ENCODE measurements around the gene VANGL1.

Gene VANGL1

DNA sequence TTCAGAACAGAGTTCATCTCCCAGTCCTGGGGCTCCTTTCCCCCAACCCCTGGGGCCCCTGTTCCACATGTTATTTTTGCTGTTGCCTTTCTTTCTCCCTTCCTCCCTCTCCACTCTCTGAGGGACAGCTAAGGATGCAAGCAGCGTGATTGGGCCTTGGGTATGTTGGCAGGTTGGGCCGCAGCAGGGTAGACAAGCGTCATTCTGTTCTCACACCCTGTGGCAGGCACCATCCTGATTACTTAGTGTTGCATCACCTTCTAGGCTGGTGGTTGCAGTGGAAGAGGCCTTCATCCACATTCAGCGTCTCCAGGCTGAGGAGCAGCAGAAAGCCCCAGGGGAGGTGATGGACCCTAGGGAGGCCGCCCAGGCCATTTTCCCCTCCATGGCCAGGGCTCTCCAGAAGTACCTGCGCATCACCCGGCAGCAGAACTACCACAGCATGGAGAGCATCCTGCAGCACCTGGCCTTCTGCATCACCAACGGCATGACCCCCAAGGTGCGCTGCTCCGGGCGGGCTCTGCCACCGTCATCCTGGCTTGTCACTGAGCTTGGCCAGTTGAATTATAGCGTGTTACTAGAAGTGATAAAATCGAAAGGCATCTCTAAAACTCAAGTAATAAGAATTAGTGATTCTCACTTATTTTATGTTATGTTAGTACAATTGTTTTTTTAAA is 43.4 kb downstream of the VANGL1 start:
- Histone ChIP-seq H3K36me3 (ENCODE audit: insufficient read depth, low read length) (peaks cover 17% of the 10 kb centered on the region), H3K27me3 (ENCODE audit: control insufficient read depth, insufficient read depth, low read length) (no peaks in the 10 kb centered on the region), H3K4me2 (ENCODE audit: low read length) (no peak overlapping the region), H3K4me3 (ENCODE audit: low read length) (no peak overlapping the region), H3K9ac (ENCODE audit: low read depth, low read length) (no peak overlapping the region), H3K4me1 (ENCODE audit: control insufficient read depth, insufficient read depth, low read length) (no peaks in the 10 kb centered on the region), H3K9me3 (replicated peaks; ENCODE audit: low read length) (no peaks in the 10 kb centered on the region)

DNA sequence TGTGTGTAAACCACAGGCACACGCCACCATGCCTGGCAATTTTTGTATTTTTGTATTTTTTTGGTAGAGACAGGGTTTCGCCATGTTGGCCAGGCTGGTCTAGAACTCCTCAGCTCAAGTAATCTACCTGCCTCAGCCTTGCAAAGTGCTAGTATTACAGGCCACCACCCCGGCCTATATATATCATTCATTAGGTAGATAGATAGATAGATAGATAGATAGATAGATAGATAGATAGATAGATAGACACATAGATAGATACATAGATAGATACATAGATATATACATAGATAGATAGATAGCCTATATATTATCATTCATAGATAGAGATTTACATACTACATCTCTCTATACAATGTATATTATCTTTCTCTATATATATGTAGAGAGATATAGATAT is 46.0 kb downstream of the VANGL1 start:
- no peak overlapping the region for H3K4me3 ChIP-seq (ENCODE audit: low read length)
- H3K9ac ChIP-seq (ENCODE audit: low read depth, low read length): no peak overlapping the region
- H3K9me3 ChIP-seq (replicated peaks; ENCODE audit: low read length): no peaks in the 10 kb centered on the region
- H3K27me3 ChIP-seq (ENCODE audit: control insufficient read depth, insufficient read depth, low read length): no peaks in the 10 kb centered on the region
- H3K4me1 ChIP-seq (ENCODE audit: control insufficient read depth, insufficient read depth, low read length): no peaks in the 10 kb centered on the region
- peaks cover 39% of the 10 kb centered on the region for H3K36me3 ChIP-seq (ENCODE audit: insufficient read depth, low read length)
- H3K4me2 ChIP-seq (ENCODE audit: low read length): no peak overlapping the region

DNA sequence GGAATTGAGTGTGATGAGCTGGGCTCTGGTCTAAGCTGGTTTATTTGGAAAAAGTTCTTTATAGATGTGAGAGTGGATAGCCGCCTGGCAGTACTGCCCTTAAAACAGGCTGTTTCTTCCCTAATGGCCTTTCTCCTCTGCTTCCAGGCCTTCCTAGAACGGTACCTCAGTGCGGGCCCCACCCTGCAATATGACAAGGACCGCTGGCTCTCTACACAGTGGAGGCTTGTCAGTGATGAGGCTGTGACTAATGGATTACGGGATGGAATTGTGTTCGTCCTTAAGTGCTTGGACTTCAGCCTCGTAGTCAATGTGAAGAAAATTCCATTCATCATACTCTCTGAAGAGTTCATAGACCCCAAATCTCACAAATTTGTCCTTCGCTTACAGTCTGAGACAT is 49.2 kb downstream of the VANGL1 start:
- Histone ChIP-seq H3K4me1 (ENCODE audit: control insufficient read depth, insufficient read depth, low read length) (no peaks in the 10 kb centered on the region), H3K4me3 (ENCODE audit: low read length) (no peak overlapping the region), H3K9ac (ENCODE audit: low read depth, low read length) (no peak overlapping the region), H3K4me2 (ENCODE audit: low read length) (no peak overlapping the region), H3K9me3 (replicated peaks; ENCODE audit: low read length) (no peaks in the 10 kb centered on the region), H3K27me3 (ENCODE audit: control insufficient read depth, insufficient read depth, low read length) (no peaks in the 10 kb centered on the region), H3K36me3 (ENCODE audit: insufficient read depth, low read length) (peaks cover 27% of the 10 kb centered on the region)

DNA sequence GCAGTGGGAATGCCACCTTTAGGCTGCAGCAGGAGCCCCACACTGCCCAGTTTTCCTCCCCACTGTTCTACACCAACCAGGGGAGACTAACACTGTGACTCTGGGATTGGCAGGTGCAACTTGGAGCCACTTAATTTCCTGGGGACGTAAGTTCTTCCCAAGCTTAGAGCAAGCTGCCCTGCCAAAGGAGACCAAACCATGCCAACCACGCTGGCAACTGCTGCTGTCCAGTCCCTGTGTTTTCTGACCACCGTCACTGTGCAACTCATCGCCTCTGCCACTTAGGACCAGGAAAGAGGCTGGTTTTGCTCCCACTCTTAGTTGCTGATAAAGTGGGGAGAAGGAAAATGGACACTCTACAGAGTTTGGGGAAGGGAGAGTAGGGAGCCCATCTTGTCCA is 50.5 kb downstream of the VANGL1 start:
- Histone ChIP-seq H3K36me3 (ENCODE audit: insufficient read depth, low read length) (peaks cover 27% of the 10 kb centered on the region), H3K27me3 (ENCODE audit: control insufficient read depth, insufficient read depth, low read length) (no peaks in the 10 kb centered on the region)

DNA sequence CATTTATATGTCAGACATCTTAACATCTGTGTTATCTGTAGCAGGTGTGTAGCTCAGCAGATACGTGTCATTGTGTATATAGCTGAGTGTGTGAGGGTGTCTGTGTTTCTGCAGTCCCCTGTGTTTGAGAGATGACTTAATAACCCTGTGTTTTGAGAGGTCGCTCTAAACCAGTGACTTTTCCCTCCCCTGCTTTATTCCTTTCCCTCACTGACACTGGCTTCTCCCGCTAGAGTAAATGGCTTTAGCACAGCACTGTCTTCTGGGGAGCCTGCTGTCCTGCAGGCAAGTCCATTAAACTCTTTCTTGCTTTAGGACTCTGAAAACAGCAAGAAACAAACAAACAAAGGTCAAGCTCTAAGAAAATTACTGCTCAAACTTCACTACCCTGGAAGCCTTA is 53.0 kb downstream of the VANGL1 start:
- H3K9ac ChIP-seq (ENCODE audit: low read depth, low read length): no peak overlapping the region
- no peaks in the 10 kb centered on the region for H3K4me1 ChIP-seq (ENCODE audit: control insufficient read depth, insufficient read depth, low read length)
- peaks cover 4% of the 10 kb centered on the region for H3K27me3 ChIP-seq (ENCODE audit: control insufficient read depth, insufficient read depth, low read length)
- no peaks in the 10 kb centered on the region for H3K9me3 ChIP-seq (replicated peaks; ENCODE audit: low read length)
- no peak overlapping the region for H3K4me2 ChIP-seq (ENCODE audit: low read length)
- H3K36me3 ChIP-seq (ENCODE audit: insufficient read depth, low read length): peaks cover 27% of the 10 kb centered on the region
- no peak overlapping the region for H3K4me3 ChIP-seq (ENCODE audit: low read length)

More for the DNA sequence above, 50.5 kb downstream of the VANGL1 start:
- no peaks in the 10 kb centered on the region for H3K9me3 ChIP-seq (replicated peaks; ENCODE audit: low read length)
- no peaks in the 10 kb centered on the region for H3K4me1 ChIP-seq (ENCODE audit: control insufficient read depth, insufficient read depth, low read length)
- no peak overlapping the region for H3K4me3 ChIP-seq (ENCODE audit: low read length)
- H3K9ac ChIP-seq (ENCODE audit: low read depth, low read length): no peak overlapping the region
- no peak overlapping the region for H3K4me2 ChIP-seq (ENCODE audit: low read length)

DNA sequence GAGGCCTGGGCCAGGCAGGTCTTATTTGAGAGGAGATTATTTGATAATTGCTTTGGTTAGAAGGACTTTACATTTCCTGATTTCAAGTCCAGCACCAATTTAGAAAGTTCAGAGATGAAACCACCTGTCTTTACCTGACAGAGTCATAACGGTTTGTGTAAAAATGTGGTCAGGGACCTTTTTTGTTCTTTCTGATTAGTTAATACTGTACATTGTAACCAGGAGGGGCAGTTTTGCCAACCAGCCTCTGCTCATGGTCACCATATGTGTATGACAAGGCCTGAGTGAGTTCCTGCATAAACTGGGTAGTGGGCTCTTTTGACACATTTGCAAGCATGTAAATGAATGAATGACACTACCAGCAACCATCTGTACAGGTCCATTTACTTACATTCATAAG is 55.8 kb downstream of the VANGL1 start:
- Histone ChIP-seq H3K9ac (ENCODE audit: low read depth, low read length) (no peak overlapping the region), H3K36me3 (ENCODE audit: insufficient read depth, low read length) (peaks cover 5% of the 10 kb centered on the region), H3K9me3 (replicated peaks; ENCODE audit: low read length) (no peaks in the 10 kb centered on the region), H3K27me3 (ENCODE audit: control insufficient read depth, insufficient read depth, low read length) (peaks cover 17% of the 10 kb centered on the region), H3K4me1 (ENCODE audit: control insufficient read depth, insufficient read depth, low read length) (no peaks in the 10 kb centered on the region), H3K4me2 (ENCODE audit: low read length) (no peak overlapping the region), H3K4me3 (ENCODE audit: low read length) (no peak overlapping the region)

DNA sequence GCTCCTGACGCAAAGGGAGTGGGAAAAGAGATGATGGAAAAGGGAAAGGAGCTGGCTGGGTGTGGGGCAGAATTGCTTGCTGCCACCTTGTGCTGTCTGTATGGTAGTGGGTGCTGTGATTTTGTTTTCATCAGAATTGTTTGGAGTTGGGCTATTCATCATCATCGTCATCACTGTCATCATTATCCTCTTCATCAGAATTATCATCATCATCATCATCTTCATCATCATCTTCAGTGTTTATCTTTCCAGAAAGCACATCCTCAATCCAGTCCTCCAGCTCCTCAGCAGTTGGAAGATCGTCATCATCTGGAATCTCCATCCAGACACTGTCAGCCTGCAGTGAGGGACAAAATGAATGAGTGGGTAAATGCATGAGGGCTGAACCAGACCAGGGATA is 59.3 kb downstream of the VANGL1 start:
- H3K4me2 ChIP-seq (ENCODE audit: low read length): no peak overlapping the region

DNA sequence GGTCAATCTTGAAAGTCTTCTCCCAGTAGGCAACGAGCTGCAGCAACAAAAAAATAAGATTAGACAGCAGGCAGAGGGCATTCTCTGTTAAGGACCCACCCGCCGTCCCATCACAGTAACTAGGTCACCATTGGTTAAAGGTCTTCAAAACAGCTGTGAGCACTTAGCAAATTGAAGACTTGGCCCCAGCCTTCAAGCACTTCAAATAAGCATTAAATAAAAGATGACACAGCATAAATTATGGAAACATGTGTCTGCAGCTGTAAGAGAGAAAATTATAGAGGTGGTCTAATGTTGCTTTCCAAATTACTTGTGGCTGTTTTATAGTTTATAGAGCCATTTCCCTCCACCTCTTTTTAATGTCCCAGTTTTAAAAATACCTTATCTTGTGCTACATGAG is 61.2 kb downstream of the VANGL1 start:
- H3K4me2 ChIP-seq (ENCODE audit: low read length): no peak overlapping the region
- no peak overlapping the region for H3K9ac ChIP-seq (ENCODE audit: low read depth, low read length)
- no peaks in the 10 kb centered on the region for H3K4me1 ChIP-seq (ENCODE audit: control insufficient read depth, insufficient read depth, low read length)
- no peaks in the 10 kb centered on the region for H3K9me3 ChIP-seq (replicated peaks; ENCODE audit: low read length)
- no peak overlapping the region for H3K4me3 ChIP-seq (ENCODE audit: low read length)
- peaks cover 19% of the 10 kb centered on the region for H3K27me3 ChIP-seq (ENCODE audit: control insufficient read depth, insufficient read depth, low read length)
- H3K36me3 ChIP-seq (ENCODE audit: insufficient read depth, low read length): no peaks in the 10 kb centered on the region

More for the DNA sequence above, 59.3 kb downstream of the VANGL1 start:
- H3K9ac ChIP-seq (ENCODE audit: low read depth, low read length): no peak overlapping the region
- H3K9me3 ChIP-seq (replicated peaks; ENCODE audit: low read length): no peaks in the 10 kb centered on the region
- peaks cover 19% of the 10 kb centered on the region for H3K27me3 ChIP-seq (ENCODE audit: control insufficient read depth, insufficient read depth, low read length)
- H3K4me1 ChIP-seq (ENCODE audit: control insufficient read depth, insufficient read depth, low read length): no peaks in the 10 kb centered on the region
- H3K4me3 ChIP-seq (ENCODE audit: low read length): no peak overlapping the region
- no peaks in the 10 kb centered on the region for H3K36me3 ChIP-seq (ENCODE audit: insufficient read depth, low read length)

DNA sequence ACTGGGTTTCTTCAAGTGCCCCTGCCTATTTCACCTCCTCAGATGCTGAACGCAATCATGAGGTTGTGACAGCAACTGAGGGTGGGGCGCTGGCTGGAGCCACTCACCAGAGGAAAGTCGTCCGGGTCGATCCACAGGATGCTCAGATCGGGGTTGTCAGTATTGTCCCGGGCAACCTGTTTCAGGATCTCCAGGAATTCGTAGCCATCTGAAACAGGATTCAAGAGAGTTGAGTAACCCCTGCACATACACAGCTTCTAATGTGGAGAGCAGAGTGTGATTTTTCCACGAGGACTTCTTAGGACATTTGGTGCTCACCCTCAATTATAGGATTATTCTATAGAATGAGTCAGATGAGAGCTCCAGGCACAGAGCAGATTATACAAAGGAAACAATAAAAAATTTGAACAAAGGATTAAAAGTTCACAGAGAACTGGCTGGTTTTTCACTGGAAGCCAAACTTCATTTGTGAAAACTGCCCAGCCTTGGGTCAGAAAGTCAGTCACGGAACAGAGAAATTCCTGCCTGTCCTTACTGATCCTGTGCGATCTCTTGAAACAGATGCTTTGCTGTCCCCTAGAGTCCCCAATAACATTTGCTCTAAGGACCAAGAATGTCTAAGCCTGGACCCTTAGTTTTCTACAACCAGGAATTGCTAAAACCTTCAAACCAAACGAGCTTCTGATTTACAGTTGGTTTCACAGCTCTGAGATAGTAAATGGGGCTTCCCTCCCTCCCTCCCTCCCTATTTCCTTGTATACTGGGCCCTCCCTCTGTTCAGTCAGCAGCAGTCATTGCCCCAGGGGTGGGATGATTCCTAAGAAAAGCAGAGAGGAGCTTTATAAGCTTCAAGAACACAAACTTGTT is 63.5 kb downstream of the VANGL1 start:
- H3K36me3 ChIP-seq (ENCODE audit: insufficient read depth, low read length): no peaks in the 10 kb centered on the region
- H3K4me1 ChIP-seq (ENCODE audit: control insufficient read depth, insufficient read depth, low read length): no peaks in the 10 kb centered on the region
- H3K27me3 ChIP-seq (ENCODE audit: control insufficient read depth, insufficient read depth, low read length): peaks cover 33% of the 10 kb centered on the region
- H3K4me2 ChIP-seq (ENCODE audit: low read length): no peak overlapping the region
- no peaks in the 10 kb centered on the region for H3K9me3 ChIP-seq (replicated peaks; ENCODE audit: low read length)
- no peak overlapping the region for H3K4me3 ChIP-seq (ENCODE audit: low read length)
- H3K9ac ChIP-seq (ENCODE audit: low read depth, low read length): no peak overlapping the region

DNA sequence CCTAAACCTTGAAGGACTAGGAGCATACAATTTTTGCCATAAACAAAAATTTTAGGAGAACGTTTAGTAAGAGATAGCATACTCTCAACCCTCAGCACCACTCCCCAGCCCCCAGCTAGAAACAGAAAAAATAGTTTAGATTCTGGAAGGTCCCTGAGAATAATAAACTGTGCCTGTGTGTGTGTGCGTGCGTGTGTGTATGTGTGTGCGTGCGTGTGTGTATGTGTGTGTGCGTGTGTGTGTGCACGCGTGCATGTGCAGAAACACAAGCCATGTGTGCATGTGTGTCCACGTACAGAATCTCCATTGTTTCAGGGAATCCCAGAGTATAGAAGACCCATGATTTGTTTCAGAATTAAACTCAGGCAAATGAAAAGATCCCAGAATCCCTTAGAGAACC is 64.2 kb downstream of the VANGL1 start:
- Histone ChIP-seq H3K9ac (ENCODE audit: low read depth, low read length) (no peak overlapping the region), H3K36me3 (ENCODE audit: insufficient read depth, low read length) (no peaks in the 10 kb centered on the region), H3K27me3 (ENCODE audit: control insufficient read depth, insufficient read depth, low read length) (peaks cover 35% of the 10 kb centered on the region), H3K4me2 (ENCODE audit: low read length) (no peak overlapping the region), H3K4me3 (ENCODE audit: low read length) (no peak overlapping the region), H3K4me1 (ENCODE audit: control insufficient read depth, insufficient read depth, low read length) (no peaks in the 10 kb centered on the region), H3K9me3 (replicated peaks; ENCODE audit: low read length) (no peaks in the 10 kb centered on the region)

DNA sequence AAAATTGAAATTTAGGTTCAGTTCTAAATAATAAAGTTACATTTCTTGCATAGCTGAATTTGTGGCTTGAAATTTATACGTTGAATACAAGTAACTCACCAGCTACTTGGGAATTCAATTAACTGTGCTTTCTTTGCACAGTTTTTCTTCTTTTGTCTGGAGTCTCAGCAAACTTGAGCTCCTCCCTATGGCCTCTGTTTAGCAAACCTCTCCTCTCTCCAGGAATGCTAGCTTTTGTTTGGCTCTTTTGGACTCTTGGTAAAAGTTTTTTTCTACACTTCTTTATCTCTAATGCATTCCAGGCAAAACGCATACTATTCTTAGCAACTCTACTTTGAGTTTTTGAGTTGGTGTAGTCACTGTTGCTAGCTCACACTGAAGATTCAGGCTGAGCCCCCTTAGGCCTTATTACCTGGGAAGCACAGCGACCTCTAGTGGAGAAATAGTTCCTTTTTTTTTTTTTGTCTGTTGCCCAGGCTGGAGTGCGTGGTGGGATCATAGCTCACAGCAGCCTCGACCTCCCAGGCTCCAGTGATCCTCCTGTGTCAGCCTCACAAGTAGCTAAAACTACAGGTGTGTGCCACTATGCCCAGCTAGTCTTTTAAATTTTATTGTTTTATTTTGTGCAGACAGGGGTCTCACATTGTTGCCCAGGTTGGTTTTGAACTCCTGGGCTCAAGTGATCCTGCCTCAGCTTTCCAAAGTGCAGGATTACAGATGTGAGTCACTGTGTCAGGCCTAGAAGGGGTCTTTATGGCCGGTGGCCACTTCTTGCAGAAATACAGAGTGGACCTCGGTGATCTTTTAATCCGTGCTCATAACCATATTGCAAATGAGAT is 65.0 kb downstream of the VANGL1 start:
- Histone ChIP-seq H3K4me2 (ENCODE audit: low read length) (no peak overlapping the region), H3K27me3 (ENCODE audit: control insufficient read depth, insufficient read depth, low read length) (peaks cover 31% of the 10 kb centered on the region), H3K36me3 (ENCODE audit: insufficient read depth, low read length) (no peaks in the 10 kb centered on the region), H3K4me3 (ENCODE audit: low read length) (no peak overlapping the region), H3K9ac (ENCODE audit: low read depth, low read length) (no peak overlapping the region), H3K4me1 (ENCODE audit: control insufficient read depth, insufficient read depth, low read length) (no peaks in the 10 kb centered on the region), H3K9me3 (replicated peaks; ENCODE audit: low read length) (no peaks in the 10 kb centered on the region)
